ENCODE measurements around the gene CDC73. TPM values are rescaled to one million over a fixed set of nuclear protein-coding genes. Genes with fewer than 3 reads are reported as not detected.

CDC73 gene
- total and polyA plus RNA-seq, 9 donors, result 11.9 to 59.2 (median 52.0) TPM

DNA sequence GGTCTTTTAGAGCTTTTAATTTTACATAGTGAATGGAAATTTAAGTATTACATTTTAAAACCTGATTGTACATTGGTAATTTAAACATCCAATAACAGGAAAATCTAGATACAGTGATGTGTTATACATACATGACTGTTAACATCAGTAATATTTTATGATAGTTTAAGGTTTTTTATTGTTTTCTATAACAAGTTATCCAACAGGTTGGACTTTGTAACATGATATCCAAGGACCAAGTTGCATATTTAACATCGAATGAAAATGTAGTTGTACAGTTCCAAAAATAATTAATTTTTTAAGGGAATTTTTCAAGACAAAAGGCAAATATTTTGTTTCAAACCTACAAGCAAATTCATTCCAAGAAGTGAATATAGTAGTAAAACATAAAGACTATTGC lies 31.0 kb upstream of the CDC73 start:
- intact Hi-C loops (cut with DNase I), result no loop called here
- WGBS, 3 donors, result 18 to 33% (median 28%) methylated on average over 1 of the region's 1 CpG
- TF ChIP-seq POLR2A (IDR thresholded peaks at IDR 0.05), result no peak
- no peak for TF ChIP-seq CTCF (IDR thresholded peaks at IDR 0.05)

GRCh38 chr1:193094112-193094511 lies 27.7 kb upstream of the CDC73 start:
- Histone ChIP-seq H3K27ac (no peak overlapping the region), H3K9me3 (no peaks in the 10 kb centered on the region), H3K4me1 (ENCODE audit: insufficient read depth) (no peaks in the 10 kb centered on the region), H3K4me3 (no peak overlapping the region), H3K36me3 (no peaks in the 10 kb centered on the region), H3K27me3 (no peaks in the 10 kb centered on the region)
- 95 to 96% (median 96%) methylated on average over 11 of the region's 11 CpGs for WGBS, 3 donors
- no peak for DNase-seq
- TF ChIP-seq EP300 (IDR thresholded peaks at IDR 0.05) (no peak), CTCF (IDR thresholded peaks at IDR 0.05) (no peak), POLR2A (IDR thresholded peaks at IDR 0.05) (no peak)
- intact Hi-C loops (cut with DNase I), result no loop called here

More for the DNA sequence above, 31.0 kb upstream of the CDC73 start:
- Histone ChIP-seq H3K27ac (no peak overlapping the region), H3K36me3 (no peaks in the 10 kb centered on the region), H3K4me3 (no peak overlapping the region), H3K27me3 (no peaks in the 10 kb centered on the region), H3K9me3 (no peaks in the 10 kb centered on the region), H3K4me1 (ENCODE audit: insufficient read depth) (peaks cover 2% of the 10 kb centered on the region)
- DNase-seq, result no peak

DNA sequence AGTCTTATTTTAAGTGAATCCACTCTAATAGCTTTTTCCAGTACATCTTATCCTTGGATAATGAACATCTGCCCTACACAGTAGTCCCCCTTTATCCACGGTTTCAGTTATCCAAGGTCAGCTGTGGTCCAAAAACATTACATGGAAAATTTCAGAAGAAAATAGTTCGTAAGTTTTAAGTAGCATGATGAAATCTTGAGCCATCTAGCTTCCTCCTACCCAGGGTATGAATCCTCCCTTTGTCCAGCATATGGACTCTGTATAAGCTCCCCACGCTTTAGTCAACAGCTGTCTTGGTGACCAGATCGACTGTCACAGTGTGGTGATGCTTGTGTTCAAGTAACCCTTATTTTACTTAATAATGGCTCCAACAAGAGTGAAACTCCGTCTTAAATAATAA lies 19.2 kb upstream of the CDC73 start:
- no peaks in the 10 kb centered on the region for H3K27me3 ChIP-seq
- no peaks in the 10 kb centered on the region for H3K9me3 ChIP-seq
- no peak overlapping the region for H3K27ac ChIP-seq
- no peak overlapping the region for H3K4me3 ChIP-seq
- intact Hi-C loops (cut with DNase I), result loop anchor here in 1 of 4 donors (10.0 kb wide), 1 partner anchor 48 kb away; the partner anchor contains the start of genes RO60 and UCHL5
- H3K36me3 ChIP-seq, result no peaks in the 10 kb centered on the region
- TF ChIP-seq POLR2A (IDR thresholded peaks at IDR 0.05), result no peak
- no peak for TF ChIP-seq CTCF (IDR thresholded peaks at IDR 0.05)
- TF ChIP-seq EP300 (IDR thresholded peaks at IDR 0.05), result no peak
- 82 to 84% (median 82%) methylated on average over 5 of the region's 5 CpGs for WGBS, 3 donors
- DNase-seq, result no peak
- H3K4me1 ChIP-seq (ENCODE audit: insufficient read depth), result peaks cover 2% of the 10 kb centered on the region

DNA sequence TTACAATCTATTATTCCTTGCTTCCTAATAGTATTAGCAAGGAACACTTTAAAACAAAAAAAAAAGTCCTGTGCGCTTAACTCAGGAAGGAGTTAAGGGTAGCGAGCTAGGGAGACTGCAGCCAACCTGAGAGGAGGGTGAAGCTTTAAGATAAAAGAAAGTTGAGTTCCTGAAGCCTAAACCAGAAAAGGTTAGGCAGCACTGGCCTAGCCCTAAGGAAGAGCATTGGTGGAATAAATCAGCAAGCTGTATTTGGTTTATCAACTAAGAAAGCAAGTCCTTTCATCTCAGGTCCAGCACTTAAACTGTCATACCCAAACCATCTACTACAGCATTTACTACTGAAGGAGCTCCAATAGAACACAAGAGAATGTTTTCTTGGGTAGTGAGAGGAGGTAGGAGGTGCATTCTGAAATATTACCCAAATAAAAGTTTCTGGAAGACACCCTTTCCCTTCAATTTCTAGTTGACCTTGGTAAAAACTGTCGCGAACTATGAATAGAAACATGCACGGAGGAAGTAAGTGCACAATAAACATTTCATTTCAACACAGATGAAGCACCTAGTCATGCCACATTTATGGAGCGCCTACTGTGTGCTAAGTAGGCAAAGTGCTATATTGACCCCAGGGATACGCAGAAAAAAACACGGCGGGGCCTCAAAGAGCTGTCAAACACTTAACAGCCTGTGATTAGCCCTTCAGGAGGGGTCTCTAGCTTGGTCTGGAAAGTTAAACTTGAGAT lies 17.9 kb upstream of the CDC73 start:
- 23 to 27% (median 25%) methylated on average over 9 of the region's 9 CpGs for WGBS, 3 donors
- Histone ChIP-seq H3K9me3 (no peaks in the 10 kb centered on the region), H3K27ac (peak overlapping the region; percentile 70 to 88), H3K27me3 (no peaks in the 10 kb centered on the region), H3K4me3 (peak overlapping the region; percentile 74), H3K36me3 (no peaks in the 10 kb centered on the region), H3K4me1 (ENCODE audit: insufficient read depth) (peaks cover 2% of the 10 kb centered on the region)
- TF ChIP-seq CTCF (IDR thresholded peaks at IDR 0.05) (no peak), POLR2A (IDR thresholded peaks at IDR 0.05) (no peak), EP300 (IDR thresholded peaks at IDR 0.05) (no peak)
- no peak for DNase-seq
- intact Hi-C loops (cut with DNase I), result loop anchor here in 1 of 4 donors (2.0 to 10.0 kb wide), 2 partner anchors 17 to 49 kb away; partner anchors contain the start of genes RO60 and UCHL5

All from ovary (tissue), 9 donors.